GM23338 (cell line): Measurements from ENCODE around the gene SIL1. TPM values are rescaled to one million over a fixed set of nuclear protein-coding genes. Genes with fewer than 3 reads are reported as not detected.
A peak's percentile ranks its signal among the peaks of the same experiment; 100 is the strongest.

Experiments used
- ATAC-seq: fragments of 200-7000 bp; cut with Tn5 transposase; 3 replicates; pipeline ENCODE4 v1.9.1; 2020
- DNase-seq: peaks from one replicate; pipeline ENCODE4 v3.0.0-alpha.2; 2015; ENCODE audit warnings: low spot score
- H2AFZ ChIP-seq: fragments of 200-600 bp; sonication (generic); 2 replicates; pipeline ENCODE4 v1.8.0; 2016; ENCODE audit warnings: antibody characterized with exemption, mild to moderate bottlenecking, moderate library complexity
- H3F3A ChIP-seq: fragments of 200-600 bp; sonication (generic); replicated peaks from 2 replicates; pipeline ENCODE4 v1.8.0; 2017; ENCODE audit warnings: antibody characterized with exemption, mixed run types, low read depth
- H3K27ac ChIP-seq: fragments of 200-600 bp; sonication (generic); 2 replicates; pipeline ENCODE4 v1.6.1; 2016; ENCODE audit warnings: low read depth
- H3K27me3 ChIP-seq: fragments of 200-600 bp; sonication (generic); 2 replicates; pipeline ENCODE4 v1.8.0; 2016; ENCODE audit warnings: mild to moderate bottlenecking, mixed run types, moderate library complexity; ENCODE audit not compliant: insufficient read depth
- H3K36me3 ChIP-seq: fragments of 200-600 bp; sonication (generic); 2 replicates; pipeline ENCODE4 v1.8.0; 2016; ENCODE audit warnings: mild to moderate bottlenecking; ENCODE audit not compliant: insufficient read depth
- H3K4me1 ChIP-seq: fragments of 200-600 bp; sonication (generic); 2 replicates; pipeline ENCODE4 v1.8.0; 2016; ENCODE audit warnings: mild to moderate bottlenecking, moderate library complexity; ENCODE audit not compliant: insufficient read depth
- H3K4me2 ChIP-seq: fragments of 200-600 bp; sonication (generic); 2 replicates; pipeline ENCODE4 v1.7.1; 2017; ENCODE audit warnings: mixed run types
- H3K4me3 ChIP-seq: fragments of 200-600 bp; sonication (generic); 2 replicates; pipeline ENCODE4 v1.6.1; 2016; ENCODE audit warnings: mixed run types
- H3K79me2 ChIP-seq: fragments of 200-600 bp; sonication (generic); replicated peaks from 2 replicates; pipeline ENCODE4 v1.8.0; 2017; ENCODE audit warnings: mild to moderate bottlenecking; ENCODE audit not compliant: insufficient read depth
- H3K9me2 ChIP-seq: fragments of 200-600 bp; sonication (generic); 2 replicates; pipeline ENCODE4 v1.8.0; 2017; ENCODE audit not compliant: insufficient read depth
- H4K20me1 ChIP-seq: fragments of 200-600 bp; sonication (generic); replicated peaks from 2 replicates; pipeline ENCODE4 v1.8.0; 2017; ENCODE audit warnings: mild to moderate bottlenecking; ENCODE audit not compliant: insufficient read depth
- H3K27ac Mint-ChIP-seq: 2 replicates; pipeline ENCODE4 v1.8.0; 2020; ENCODE audit warnings: inconsistent platforms, mild to moderate bottlenecking, moderate library complexity, mixed read lengths
- H3K27me3 Mint-ChIP-seq: 3 replicates; pipeline ENCODE4 v1.8.0; 2022; ENCODE audit warnings: low read depth, mild to moderate bottlenecking, moderate library complexity, mixed read lengths, inconsistent platforms; ENCODE audit not compliant: insufficient read depth, poor library complexity
- H3K36me3 Mint-ChIP-seq: 3 replicates; pipeline ENCODE4 v1.8.0; 2021; ENCODE audit warnings: low read depth, mild to moderate bottlenecking, inconsistent platforms, moderate library complexity, mixed read lengths
- H3K4me1 Mint-ChIP-seq: 3 replicates; pipeline ENCODE4 v1.8.0; 2020; ENCODE audit warnings: mild to moderate bottlenecking, inconsistent platforms, mixed read lengths
- H3K4me3 Mint-ChIP-seq: 3 replicates; pipeline ENCODE4 v1.8.0; 2021; ENCODE audit warnings: moderate library complexity, mild to moderate bottlenecking, inconsistent platforms, mixed read lengths
- H3K9me3 Mint-ChIP-seq: 3 replicates; pipeline ENCODE4 v1.8.0; 2020; ENCODE audit warnings: moderate library complexity, mild to moderate bottlenecking, inconsistent platforms, mixed read lengths
- polyA plus RNA-seq: library from polyadenylated mRNA; unstranded; fragments of >200 nt; fragmentation: Nextera tagmentation; extraction: Ambion mirVana; gene quantifications from 2 replicates; pipeline ENCODE4 v1.2.1, GENCODE V29; 2016
- total RNA-seq: library from RNA; depleted of rRNA; stranded (reverse); fragments of >200 nt; shearing (Covaris generic); gene quantifications from 2 replicates; pipeline ENCODE4 v1.2.3, GENCODE V29; 2014
- TF ChIP-seq, protein P1 (sequence below): fragments of 250-450 bp; sonication (Bioruptor Pico); IDR thresholded peaks from 2 replicates; pipeline ENCODE4 v1.5.0; 2020; ENCODE audit warnings: mild to moderate bottlenecking, moderate library complexity
- TF ChIP-seq, protein P2 (sequence below), 2 experiments: fragments of 200-600 bp in 1 of 2; sonication (generic) in 1 of 2; conservative IDR thresholded peaks; 2 replicates each; pipeline versions ENCODE4 v1.5.1 to v1.6.1; 2016 to 2017; ENCODE audit warnings: antibody characterized with exemption in 2 of 2, low read depth in 2 of 2, mild to moderate bottlenecking in 2 of 2, moderate library complexity in 1 of 2
- TF ChIP-seq, protein P3 (sequence below): IDR thresholded peaks from 2 replicates; pipeline ENCODE4 v1.6.1; 2016; ENCODE audit warnings: antibody characterized with exemption

SIL1 gene
- total and polyA plus RNA-seq, 2 experiments from 2014 or later = 5.5 to 5.9 TPM

DNA sequence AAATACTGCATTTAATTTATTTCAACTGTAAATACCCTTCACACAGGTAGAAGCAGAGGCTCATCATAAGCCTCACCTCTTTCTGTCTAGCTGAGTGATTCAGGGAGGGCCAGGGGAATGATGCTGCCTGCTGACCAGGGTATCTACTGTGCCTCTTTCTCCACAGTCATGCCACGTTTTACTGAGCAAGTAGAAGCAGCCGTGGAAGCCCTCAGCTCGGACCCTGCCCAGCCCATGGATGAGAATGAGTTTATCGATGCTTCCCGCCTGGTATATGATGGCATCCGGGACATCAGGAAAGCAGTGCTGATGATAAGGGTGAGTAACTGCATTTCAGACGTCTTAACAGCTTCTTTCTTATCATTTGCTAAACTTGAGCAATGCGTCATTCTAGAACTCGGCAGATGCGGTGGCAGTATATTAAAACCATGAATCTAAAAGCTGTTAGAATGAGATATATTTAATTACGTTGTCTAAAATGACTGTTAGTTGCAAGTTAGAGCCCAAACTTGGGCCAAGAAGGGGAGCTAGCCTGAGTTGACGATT is 273.0 kb downstream of the SIL1 start (continued):
- TF ChIP-seq, protein P1, sequence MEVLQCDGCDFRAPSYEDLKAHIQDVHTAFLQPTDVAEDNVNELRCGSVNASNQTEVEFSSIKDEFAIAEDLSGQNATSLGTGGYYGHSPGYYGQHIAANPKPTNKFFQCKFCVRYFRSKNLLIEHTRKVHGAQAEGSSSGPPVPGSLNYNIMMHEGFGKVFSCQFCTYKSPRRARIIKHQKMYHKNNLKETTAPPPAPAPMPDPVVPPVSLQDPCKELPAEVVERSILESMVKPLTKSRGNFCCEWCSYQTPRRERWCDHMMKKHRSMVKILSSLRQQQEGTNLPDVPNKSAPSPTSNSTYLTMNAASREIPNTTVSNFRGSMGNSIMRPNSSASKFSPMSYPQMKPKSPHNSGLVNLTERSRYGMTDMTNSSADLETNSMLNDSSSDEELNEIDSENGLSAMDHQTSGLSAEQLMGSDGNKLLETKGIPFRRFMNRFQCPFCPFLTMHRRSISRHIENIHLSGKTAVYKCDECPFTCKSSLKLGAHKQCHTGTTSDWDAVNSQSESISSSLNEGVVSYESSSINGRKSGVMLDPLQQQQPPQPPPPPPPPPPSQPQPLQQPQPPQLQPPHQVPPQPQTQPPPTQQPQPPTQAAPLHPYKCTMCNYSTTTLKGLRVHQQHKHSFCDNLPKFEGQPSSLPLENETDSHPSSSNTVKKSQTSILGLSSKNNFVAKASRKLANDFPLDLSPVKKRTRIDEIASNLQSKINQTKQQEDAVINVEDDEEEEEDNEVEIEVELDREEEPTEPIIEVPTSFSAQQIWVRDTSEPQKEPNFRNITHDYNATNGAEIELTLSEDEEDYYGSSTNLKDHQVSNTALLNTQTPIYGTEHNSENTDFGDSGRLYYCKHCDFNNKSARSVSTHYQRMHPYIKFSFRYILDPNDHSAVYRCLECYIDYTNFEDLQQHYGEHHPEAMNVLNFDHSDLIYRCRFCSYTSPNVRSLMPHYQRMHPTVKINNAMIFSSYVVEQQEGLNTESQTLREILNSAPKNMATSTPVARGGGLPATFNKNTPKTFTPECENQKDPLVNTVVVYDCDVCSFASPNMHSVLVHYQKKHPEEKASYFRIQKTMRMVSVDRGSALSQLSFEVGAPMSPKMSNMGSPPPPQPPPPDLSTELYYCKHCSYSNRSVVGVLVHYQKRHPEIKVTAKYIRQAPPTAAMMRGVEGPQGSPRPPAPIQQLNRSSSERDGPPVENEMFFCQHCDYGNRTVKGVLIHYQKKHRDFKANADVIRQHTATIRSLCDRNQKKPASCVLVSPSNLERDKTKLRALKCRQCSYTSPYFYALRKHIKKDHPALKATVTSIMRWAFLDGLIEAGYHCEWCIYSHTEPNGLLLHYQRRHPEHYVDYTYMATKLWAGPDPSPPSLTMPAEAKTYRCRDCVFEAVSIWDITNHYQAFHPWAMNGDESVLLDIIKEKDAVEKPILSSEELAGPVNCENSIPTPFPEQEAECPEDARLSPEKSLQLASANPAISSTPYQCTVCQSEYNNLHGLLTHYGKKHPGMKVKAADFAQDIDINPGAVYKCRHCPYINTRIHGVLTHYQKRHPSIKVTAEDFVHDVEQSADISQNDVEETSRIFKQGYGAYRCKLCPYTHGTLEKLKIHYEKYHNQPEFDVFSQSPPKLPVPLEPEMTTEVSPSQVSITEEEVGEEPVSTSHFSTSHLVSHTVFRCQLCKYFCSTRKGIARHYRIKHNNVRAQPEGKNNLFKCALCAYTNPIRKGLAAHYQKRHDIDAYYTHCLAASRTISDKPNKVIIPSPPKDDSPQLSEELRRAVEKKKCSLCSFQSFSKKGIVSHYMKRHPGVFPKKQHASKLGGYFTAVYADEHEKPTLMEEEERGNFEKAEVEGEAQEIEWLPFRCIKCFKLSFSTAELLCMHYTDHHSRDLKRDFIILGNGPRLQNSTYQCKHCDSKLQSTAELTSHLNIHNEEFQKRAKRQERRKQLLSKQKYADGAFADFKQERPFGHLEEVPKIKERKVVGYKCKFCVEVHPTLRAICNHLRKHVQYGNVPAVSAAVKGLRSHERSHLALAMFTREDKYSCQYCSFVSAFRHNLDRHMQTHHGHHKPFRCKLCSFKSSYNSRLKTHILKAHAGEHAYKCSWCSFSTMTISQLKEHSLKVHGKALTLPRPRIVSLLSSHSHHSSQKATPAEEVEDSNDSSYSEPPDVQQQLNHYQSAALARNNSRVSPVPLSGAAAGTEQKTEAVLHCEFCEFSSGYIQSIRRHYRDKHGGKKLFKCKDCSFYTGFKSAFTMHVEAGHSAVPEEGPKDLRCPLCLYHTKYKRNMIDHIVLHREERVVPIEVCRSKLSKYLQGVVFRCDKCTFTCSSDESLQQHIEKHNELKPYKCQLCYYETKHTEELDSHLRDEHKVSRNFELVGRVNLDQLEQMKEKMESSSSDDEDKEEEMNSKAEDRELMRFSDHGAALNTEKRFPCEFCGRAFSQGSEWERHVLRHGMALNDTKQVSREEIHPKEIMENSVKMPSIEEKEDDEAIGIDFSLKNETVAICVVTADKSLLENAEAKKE (CRISPR knock-in tag) = no peak

DNA sequence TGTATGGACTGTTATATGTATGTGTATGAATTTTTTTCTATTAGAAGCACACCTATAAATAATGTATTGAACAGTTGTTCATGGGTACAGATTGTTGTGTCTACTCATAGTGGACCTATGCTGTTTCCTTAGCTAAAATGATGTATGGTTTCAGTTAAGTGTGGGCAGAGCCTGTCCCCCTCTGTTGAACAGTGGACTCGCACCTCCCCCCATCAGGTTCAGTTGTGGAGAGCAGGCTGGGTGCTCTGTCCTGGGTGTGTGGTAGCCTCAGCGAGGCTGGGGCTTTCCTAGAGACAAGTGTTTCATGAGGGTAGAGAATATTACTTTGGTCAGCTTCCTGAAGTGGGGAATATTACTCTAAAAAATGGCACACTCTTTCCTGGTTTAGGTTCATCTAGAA is 275.7 kb downstream of the SIL1 start:
- H3K4me1 Mint-ChIP-seq = peaks cover 10% of the 10 kb centered on the region; the same call in 2 of the 3 replicates
- no peak for DNase-seq
- H3K27me3 Mint-ChIP-seq = peaks cover 6% of the 10 kb centered on the region
- TF ChIP-seq, protein P2, sequence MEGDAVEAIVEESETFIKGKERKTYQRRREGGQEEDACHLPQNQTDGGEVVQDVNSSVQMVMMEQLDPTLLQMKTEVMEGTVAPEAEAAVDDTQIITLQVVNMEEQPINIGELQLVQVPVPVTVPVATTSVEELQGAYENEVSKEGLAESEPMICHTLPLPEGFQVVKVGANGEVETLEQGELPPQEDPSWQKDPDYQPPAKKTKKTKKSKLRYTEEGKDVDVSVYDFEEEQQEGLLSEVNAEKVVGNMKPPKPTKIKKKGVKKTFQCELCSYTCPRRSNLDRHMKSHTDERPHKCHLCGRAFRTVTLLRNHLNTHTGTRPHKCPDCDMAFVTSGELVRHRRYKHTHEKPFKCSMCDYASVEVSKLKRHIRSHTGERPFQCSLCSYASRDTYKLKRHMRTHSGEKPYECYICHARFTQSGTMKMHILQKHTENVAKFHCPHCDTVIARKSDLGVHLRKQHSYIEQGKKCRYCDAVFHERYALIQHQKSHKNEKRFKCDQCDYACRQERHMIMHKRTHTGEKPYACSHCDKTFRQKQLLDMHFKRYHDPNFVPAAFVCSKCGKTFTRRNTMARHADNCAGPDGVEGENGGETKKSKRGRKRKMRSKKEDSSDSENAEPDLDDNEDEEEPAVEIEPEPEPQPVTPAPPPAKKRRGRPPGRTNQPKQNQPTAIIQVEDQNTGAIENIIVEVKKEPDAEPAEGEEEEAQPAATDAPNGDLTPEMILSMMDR (conservative IDR thresholded peaks at IDR 0.05; ENCODE audit: low read depth in 2 of 2) = peak in 1 of 2 experiments; percentile 29; a peak in 1 of 4 replicates
- TF ChIP-seq, protein P3, sequence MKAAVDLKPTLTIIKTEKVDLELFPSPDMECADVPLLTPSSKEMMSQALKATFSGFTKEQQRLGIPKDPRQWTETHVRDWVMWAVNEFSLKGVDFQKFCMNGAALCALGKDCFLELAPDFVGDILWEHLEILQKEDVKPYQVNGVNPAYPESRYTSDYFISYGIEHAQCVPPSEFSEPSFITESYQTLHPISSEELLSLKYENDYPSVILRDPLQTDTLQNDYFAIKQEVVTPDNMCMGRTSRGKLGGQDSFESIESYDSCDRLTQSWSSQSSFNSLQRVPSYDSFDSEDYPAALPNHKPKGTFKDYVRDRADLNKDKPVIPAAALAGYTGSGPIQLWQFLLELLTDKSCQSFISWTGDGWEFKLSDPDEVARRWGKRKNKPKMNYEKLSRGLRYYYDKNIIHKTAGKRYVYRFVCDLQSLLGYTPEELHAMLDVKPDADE = no peak
- TF ChIP-seq, protein P1 (CRISPR knock-in tag) = no peak
- no peak overlapping the region for H3K4me3 Mint-ChIP-seq
- no peaks in the 10 kb centered on the region for H3K9me3 Mint-ChIP-seq
- no peak overlapping the region for H3K4me3 ChIP-seq
- no peak overlapping the region for H2AFZ ChIP-seq
- H3K27ac ChIP-seq = no peak overlapping the region
- H3K36me3 Mint-ChIP-seq = peaks cover 36% of the 10 kb centered on the region
- 0 out of 2 replicates have a peak, but pooled peaks cover under 1% of the 10 kb centered on the region for H3F3A ChIP-seq
- H3K9me2 ChIP-seq = no peaks in the 10 kb centered on the region
- 0 out of 2 replicates have a peak overlapping the region, but pooled peaks have one; percentile 33 for H3K27ac Mint-ChIP-seq
- no peaks in the 10 kb centered on the region for H3K27me3 ChIP-seq
- no peaks in the 10 kb centered on the region; the same call in 1 of the 2 replicates for H3K4me1 ChIP-seq
- peaks cover 10% of the 10 kb centered on the region; the same call in 1 of the 2 replicates for H3K79me2 ChIP-seq
- ATAC-seq = peak; percentile 52
- no peaks in the 10 kb centered on the region; the same call in 1 of the 2 replicates for H4K20me1 ChIP-seq
- peaks cover 11% of the 10 kb centered on the region for H3K36me3 ChIP-seq
- H3K4me2 ChIP-seq = no peak overlapping the region
